ENCODE data around the gene INPP5A.
"Not testable (repeated sequence)": the region's sequence is repeated elsewhere in the genome, so short reads cannot be mapped to it uniquely, and the experiment has no call there.

Gene INPP5A

DNA sequence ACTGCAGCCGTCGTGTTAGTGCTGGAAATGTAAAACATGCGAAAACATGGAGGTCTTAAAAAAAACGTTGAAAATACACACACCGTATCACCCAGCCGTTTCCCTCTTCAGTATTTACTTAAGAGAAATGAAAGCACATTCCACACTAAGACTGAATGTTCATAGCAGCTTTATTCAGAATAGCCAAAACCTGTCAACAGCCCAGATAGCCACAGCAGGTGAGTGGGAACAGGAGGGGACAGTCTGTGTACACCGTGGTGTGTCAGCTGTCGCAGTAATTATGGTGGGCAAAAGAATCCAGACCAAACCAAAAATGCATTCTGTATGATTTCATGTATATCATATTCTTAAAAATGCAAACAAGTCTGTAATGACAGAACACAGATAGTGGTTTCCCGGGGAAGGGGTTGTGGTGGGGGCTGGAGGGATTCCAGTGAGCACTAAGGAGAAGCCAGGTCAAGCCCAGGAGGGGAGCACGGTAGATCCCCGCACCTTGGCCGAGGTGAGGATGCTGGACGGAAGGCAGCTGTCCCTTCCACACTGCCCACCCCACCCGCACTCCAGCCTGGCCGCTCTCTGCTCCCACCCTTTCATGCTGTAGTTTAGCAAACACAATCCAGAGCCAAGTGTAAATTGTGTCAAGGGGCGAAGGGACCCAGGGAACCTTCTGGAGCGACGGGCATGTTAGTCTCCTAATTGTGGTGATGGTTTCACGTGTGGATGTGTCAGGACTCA, 124.8 kb downstream of the INPP5A start:
- DNase-seq (ENCODE audit: low read depth): no peak

GRCh38 chr10:132663666-132664365, 126.2 kb downstream of the INPP5A start:
- no peak for DNase-seq (ENCODE audit: low read depth)

DNA sequence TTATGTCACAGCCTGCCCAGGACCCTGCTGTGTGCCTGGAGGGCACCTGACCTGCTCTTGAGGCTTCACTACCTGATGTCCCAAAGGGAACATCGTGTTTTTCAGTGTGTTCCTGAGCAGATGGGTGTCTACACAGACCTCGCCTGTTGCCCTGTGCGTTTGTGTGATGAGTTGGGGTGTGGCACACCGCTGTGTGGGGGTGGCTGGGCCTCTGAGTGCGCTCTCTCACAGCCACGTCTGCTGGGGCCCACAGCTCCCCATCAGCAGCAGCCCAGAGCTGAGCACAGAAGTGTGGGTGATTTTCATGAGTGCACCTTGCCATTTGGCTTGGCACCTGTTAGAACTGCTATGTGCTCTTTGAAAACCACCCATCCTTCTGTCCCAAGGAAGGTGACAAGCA, 126.8 kb downstream of the INPP5A start:
- DNase-seq (ENCODE audit: low read depth): no peak

DNA sequence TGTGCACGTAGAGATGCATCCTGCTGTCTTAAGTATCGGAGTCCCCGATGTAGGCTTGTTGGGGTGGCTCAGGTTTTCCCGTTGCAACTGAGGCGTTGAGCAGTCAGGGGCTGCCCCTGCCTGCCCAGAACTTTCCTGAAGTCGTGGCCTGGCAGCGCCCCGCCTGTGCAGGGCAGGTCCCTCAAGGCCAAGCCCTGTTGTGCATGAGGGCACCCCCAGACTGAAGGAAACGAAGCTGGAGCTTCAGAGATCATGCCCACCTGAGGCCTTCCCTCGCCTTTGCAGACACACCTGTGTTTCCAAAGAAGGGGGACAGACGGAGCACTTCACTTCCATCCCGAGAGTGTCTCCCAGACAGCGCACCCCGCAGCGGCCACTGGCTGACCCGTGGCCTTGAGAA, 127.3 kb downstream of the INPP5A start:
- no peak for DNase-seq (ENCODE audit: low read depth)

DNA sequence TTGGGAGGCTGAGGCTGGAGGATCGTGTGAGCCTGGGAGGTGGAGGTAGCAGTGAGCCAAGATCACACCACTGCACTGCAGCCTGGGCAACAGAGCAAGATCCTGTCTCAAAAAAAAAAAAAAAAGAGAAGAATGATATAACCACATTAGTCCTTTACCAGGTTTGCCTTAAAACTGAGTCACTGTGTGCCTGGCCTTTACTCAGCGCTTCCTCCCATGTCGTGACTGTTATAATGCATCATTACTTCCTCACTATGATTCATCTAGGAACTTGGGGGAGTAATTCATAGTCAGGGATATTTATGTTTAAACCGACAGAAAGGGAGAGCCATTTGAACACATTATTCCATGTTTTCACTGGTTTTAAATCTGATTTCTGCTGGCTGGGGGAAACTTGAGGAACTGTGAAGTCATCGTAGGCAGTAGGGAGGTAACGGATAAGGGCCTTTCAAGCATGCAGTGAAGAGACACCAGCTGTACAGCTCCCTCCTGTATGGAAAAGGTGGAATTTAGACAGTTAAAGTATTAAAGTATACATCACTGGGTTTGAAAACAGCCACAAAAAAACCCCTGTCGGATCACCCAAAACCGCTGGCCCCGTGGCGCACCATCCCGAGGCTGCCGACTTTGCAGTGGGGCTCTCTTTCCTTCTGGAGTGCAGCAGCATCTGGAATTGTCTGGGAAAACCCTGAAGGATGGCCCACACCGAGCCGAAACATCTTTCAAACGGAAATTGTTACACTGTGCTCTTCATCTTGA, 128.5 kb downstream of the INPP5A start:
- peak; percentile 80 for DNase-seq (ENCODE audit: low read depth)

GRCh38 chr10:132666705-132667341, 129.2 kb downstream of the INPP5A start:
- no peak for DNase-seq (ENCODE audit: low read depth)

DNA sequence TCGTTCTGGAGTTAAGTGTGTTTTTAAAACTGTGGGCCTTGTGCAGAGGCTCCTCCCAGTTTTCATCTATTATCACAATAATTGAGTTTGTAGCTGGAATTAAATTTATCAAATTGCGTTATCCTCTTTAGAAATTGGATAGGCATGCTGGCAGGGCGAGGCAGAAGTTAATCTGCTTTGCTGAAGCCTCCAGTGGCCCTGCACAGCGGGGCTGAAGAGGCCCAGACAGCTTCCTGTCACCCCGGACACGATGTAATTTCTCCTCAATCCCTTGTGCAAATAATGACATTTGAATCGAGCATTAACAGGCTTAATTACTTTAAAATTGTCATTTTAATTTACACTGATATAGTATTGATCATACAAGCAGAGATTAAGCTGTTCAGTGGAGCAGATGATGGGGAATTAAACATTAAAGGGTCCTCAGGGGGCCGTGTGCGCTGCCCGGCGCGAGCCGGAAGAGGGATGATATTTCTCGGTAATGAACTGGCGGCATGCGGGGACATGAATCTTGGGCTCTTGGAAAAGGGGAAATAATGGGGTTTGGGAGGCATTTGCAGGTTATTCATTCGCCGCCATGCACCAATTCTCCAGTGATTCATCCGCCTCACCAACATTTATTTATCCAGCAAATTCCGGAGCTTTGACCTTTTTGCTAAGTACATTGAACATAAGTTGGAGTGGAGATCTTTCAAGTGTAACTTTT, 129.9 kb downstream of the INPP5A start:
- DNase-seq (ENCODE audit: low read depth): no peak

GRCh38 chr10:132668048-132668394, 130.4 kb downstream of the INPP5A start:
- DNase-seq (ENCODE audit: low read depth): no peak

- no peak for DNase-seq (ENCODE audit: low read depth)
These were observed 131.7 kb downstream of the INPP5A start for GRCh38 chr10:132669208-132669861.

GRCh38 chr10:132670546-132671227, 133.1 kb downstream of the INPP5A start:
- no peak for DNase-seq (ENCODE audit: low read depth)

DNA sequence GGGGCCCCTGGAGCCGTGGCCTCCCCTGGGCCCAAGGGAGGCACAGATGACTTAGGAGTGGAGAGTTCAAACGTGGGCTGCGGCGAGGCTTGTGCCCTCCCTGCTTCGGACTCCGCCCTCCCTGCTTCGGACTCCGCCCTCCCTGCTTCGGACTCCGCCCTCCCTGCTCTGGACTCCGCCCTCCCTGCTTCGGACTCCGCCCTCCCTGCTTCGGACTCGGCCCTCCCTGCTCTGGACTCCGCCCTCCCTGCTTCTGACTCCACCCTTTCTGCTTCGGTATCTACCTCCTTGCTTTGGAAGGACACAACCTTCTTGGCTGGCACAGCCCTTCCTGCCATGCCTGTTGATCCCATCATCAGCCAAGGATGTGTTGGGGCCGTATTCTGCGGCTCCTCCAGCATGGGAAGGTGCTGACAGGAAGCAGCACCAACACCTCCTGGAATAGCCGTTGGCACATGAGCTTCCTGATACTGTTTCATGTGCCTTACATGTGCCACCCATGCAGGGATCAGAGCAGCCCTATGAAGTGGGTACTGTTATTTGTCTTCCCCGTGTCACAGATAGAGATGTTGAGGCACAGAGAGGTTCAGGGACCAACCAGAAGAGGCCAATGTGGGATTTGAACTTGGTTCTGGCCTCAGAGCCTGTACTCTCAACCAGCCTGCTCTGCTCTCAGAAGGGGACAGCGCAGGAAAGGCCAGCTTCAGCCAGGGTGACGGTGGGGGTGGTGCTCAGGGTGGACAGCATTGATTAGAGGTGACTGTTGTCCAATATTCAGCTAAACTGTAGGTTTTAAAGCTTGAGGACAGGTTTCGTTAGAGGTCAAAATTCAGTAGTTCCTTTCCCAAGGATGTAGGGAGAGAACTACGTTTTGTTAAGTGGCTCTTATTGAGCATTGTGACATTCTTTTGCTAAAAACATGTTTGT, 133.9 kb downstream of the INPP5A start:
- DNase-seq (ENCODE audit: low read depth): no peak

GRCh38 chr10:132673746-132674145, 136.2 kb downstream of the INPP5A start:
- DNase-seq (ENCODE audit: low read depth): not testable (repeated sequence)

DNA sequence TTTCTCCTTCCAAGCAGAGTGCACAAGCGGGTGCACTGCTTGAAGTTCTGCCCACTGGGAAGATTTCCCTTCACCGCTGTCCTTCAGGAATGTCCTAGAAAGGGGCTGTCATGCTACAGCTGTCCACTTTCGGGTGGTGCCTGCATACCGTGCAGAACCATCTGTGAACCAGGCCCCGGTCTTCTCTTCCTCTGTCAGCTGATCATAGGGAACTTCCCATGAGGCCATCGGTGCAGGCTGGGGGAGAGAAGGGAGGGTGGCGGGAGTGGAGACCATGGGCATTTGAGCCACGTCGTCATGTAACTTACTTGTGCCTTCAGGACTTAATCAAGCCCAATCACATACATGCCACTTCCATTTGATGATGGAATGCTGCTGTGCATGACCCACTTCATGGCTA, 136.7 kb downstream of the INPP5A start:
- no peak for DNase-seq (ENCODE audit: low read depth)

DNA sequence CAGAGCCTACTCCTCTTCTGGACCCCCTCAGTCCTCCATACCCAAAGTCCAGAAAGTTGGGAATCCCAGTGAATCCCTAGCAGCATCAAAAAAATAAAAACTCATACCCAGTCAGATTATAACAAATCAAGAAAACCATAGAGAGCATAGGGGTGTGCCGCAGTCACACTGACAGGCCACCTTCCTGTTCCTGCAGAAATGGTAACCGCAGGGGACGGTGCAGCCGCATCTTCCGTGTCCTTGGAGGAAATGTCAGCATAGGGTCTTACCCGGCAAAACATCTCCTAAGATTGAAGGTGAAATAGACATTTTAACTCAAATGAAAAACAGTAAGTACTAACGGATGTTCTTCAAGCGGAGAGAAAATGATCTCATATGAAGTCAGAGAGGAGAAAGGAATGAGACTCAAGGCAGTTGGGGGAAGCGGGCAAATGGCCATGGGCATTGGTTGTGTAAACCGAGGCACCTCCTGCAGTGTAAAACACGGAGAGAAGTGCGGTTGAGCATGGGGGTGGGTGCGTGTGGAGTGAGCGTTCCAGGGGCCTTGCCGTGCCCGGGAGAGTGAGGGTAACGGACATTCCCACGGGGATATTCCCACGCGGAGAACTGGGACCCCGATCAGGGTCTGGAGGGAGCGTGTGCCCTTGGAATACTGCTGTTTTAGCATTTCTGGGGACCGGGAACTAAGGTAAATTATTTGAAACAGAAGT, 137.6 kb downstream of the INPP5A start:
- no peak for DNase-seq (ENCODE audit: low read depth)

DNA sequence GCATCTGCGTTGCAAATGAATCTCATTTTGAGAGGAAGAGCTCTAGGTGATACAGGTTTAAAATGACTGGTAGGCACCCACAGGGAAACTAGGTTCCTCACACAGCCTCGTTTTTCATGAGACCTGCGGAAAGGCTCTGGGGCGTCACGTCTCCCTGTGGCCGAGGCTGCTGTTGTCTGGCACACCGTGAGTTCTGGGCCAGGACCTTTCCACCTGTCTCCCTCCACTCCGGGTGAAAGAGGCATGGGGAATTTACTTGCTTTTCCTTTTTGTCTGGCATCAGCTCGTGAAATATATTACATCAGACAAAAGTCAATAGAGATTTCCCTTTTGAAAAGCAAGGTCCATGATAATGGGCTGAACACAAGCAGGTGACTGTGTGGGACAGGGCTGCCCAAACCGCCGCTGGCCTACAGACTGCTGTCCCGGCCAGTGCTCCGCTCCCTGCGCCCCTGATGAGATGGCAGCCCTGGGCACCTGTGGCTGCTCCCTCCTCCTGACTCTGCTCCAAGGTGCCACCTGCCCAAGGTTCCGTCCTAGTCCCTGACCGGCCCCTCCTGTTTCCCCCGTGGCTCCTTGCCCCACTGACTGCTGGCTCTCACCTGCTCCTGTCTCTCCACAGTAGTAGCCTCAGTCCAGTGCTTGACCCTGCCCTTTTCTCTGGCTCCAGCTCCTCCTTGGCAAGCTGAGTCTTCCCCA, 138.8 kb downstream of the INPP5A start:
- DNase-seq (ENCODE audit: low read depth): no peak

DNA sequence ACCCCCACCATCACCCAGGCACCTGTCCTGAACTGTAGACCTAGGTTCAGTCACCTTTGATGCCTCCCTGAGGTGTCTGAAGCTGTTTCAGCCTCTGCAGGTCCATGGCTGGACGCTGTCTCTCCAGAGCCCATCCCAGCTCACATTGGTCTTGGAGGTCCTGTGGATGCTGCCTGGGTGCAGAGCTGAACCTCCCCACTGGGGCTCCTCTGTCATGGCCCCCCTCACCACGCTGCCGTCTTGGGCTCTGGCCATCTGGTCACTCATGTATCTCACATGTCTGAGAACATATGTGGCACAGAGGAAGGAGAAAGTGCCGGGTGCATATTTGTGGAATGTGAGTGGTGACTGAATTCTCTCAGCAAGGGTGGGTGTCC, 139.5 kb downstream of the INPP5A start:
- DNase-seq (ENCODE audit: low read depth): no peak

DNA sequence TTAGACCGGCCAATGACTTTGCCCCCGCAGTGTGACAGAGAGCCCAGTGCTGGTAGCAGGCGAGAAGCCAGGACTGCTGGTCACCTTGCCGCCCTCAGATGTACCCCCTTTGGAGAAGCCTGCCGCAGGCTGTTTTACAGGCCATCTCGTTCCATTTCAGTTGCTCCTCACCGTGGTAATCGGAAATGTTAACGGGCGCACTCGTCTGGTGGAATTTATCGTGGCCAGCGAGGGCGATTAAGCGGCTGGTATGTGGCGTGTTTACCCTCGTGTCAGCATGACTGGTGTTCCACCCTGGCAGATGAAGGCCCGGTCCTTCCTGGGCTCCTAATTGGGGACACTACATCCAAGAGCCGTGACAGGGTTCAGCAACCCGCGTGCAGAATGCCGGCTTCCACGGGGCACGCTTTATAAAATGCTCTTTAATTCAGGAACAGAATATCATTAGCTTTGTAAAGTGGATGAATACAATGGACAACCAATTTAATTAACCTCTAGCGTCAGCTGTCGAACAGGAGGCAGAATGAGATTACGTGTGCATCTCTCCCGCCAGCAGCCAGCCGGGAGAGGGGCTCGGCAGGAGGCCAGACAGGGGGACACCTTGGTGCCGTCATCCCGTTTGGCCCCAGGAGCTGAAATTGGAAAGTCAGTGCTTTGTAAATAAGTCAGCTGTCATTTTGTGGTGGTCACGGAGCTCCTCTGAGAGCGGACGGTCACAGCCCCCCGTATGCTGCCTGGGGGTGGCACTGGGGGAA, 140.1 kb downstream of the INPP5A start:
- DNase-seq (ENCODE audit: low read depth): no peak
